Right lobe of liver (tissue), 6 donors: ENCODE results near the gene DNAJC12. TPM values are rescaled to one million over a fixed set of nuclear protein-coding genes. Genes with fewer than 3 reads are reported as not detected.

Source experiments
- ATAC-seq, 4 donors: fragments of 200-7000 bp; cut with Tn5 transposase; one replicate each; pipeline ENCODE4 v1.9.1; 2020; ENCODE audit warnings: mild to moderate bottlenecking in 4 of 4, moderate library complexity in 4 of 4
- DNase-seq, 3 donors: peaks; one replicate each; pipeline ENCODE4 v3.0.0-alpha.2; 2020
- H3K27ac ChIP-seq, 3 donors: fragments of 200-600 bp; one replicate each; pipeline ENCODE4 v1.8.0; 2022
- H3K27me3 ChIP-seq, 2 donors: fragments of 200-600 bp; one replicate each; pipeline ENCODE4 v1.8.0; 2022
- H3K36me3 ChIP-seq, 4 donors: fragments of 200-600 bp; sonication (generic) in 1 of 4; one replicate each; pipeline versions ENCODE4 v1.5.1 to v1.8.0; 2017 to 2022; ENCODE audit warnings: control low read depth in 1 of 4
- H3K4me1 ChIP-seq, 4 donors: fragments of 200-600 bp; sonication (generic) in 1 of 4; one replicate each; pipeline versions ENCODE4 v1.5.1 to v1.8.0; 2017 to 2022; ENCODE audit warnings: control low read depth in 1 of 4
- H3K4me3 ChIP-seq, 3 donors: fragments of 200-600 bp; one replicate each; pipeline ENCODE4 v1.8.0; 2022
- H3K9me3 ChIP-seq, 4 donors: fragments of 200-600 bp; sonication (generic) in 1 of 4; one replicate each; pipeline versions ENCODE4 v1.5.1 to v1.8.0; 2017 to 2022; ENCODE audit warnings: control low read depth in 1 of 4
- CTCF ChIP-seq, 4 donors: fragments of 200-600 bp in 3 of 4; fragments of 450-650 bp in 1 of 4; IDR thresholded peaks; one replicate each; pipeline versions ENCODE4 v1.5.1 to v1.8.0; 2016 to 2022; ENCODE audit warnings: antibody characterized with exemption in 4 of 4, mild to moderate bottlenecking in 2 of 4
- POLR2A ChIP-seq: fragments of 450-650 bp; IDR thresholded peaks from one replicate; pipeline ENCODE4 v1.6.1; 2017; ENCODE audit warnings: antibody characterized with exemption, mild to moderate bottlenecking
- WGBS: methylation state at CpG from one replicate; pipeline ENCODE4 v1.1.6; 2018; ENCODE audit warnings: low coverage, low lambda C conversion rate; ENCODE audit not compliant: insufficient coverage; ENCODE audit errors: missing lambda C conversion rate; 5-methylcytosine and 5-hydroxymethylcytosine counted together
- intact Hi-C, 2 donors: fragments of 100-400 bp; cut with DNase I; formaldehyde crosslinking; loops; one replicate each; pipeline versions ENCODE4 v1.11.2 to v1.14.1; 2022
- total RNA-seq, 6 experiments: library from RNA; depleted of rRNA in 2 of 6; stranded (reverse); fragments of >200 nt in 2 of 6; fragmentation: NEBNext Ultra II Directional in 3 of 6; extraction: Animal tissue kit (Norgen Biotek cat#: 25700) in 3 of 6; gene quantifications; one replicate each; pipeline versions ENCODE4 v1.1.0 to v1.2.4, GENCODE V29; 2016 to 2023
- donor health status: DM: no; HTN: yes; CAD: no.
- donor health status: DM: no; HTN: no; CAD: no.
- donor health status: DM: no; HTN: no; CAD: no.
- donor health status: DM: no; HTN: yes; CAD: no.
- donor health status: DM: no; HTN: yes; CAD: no.

DNAJC12 gene
- total RNA-seq, 6 experiments from 2014 or later = 11.8 to 25.6 (median 20.9) TPM

DNA sequence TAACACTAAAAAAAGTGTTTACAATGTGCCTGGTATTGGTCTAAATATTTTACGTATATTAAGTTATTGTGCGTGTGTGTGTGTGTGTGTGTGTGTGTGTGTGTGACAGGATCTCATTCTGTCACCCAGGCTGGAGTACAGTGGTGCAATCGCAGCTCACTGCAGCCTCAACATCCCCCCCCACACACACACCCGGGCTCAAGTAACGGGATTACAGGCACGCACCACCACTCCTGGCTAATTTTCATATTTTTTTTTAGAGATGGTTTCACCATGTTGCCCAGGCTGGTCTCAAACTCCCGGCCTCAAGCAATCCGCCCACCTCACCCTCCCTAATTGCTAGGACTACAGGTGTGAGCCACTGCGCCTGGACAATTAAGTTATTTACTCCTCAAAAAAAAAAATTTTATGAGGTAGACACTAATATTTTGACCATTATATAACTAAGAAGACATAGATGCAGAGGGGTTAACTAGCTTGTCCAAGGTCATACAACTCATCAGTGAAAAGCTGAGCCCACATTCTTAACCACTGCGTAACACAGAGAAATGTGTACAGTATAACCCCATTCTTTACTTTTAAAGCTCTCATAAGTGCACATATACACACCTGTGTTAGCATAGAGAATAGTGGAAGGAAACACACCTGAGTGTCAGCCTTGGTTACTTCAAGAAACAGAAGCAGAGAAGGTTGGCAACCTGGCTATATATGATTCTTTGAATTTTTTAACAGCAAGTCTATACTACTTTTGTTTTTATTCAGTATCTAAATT lies 35.0 kb downstream of the DNAJC12 start:
- WGBS = 62% methylated on average over 10 of the region's 10 CpGs
- Histone ChIP-seq H3K4me3 (peak overlapping the region in 1 of 3 donors; percentile 13), H3K4me1 (peaks cover 0 to 47% (median 21%) of the 10 kb centered on the region in 4 donors), H3K27ac (peak overlapping the region in 2 of 3 donors; percentile 68 to 75), H3K9me3 (no peaks in the 10 kb centered on the region), H3K27me3 (no peaks in the 10 kb centered on the region), H3K36me3 (no peaks in the 10 kb centered on the region)
- intact Hi-C loops = no loop called here
- DNase-seq (peak in 1 of 3 donors; percentile 54), ATAC-seq (peak; percentile 38 to 55 (median 41))
- TF ChIP-seq CTCF (IDR thresholded peaks at IDR 0.05) = no peak
- TF ChIP-seq POLR2A = no peak

DNA sequence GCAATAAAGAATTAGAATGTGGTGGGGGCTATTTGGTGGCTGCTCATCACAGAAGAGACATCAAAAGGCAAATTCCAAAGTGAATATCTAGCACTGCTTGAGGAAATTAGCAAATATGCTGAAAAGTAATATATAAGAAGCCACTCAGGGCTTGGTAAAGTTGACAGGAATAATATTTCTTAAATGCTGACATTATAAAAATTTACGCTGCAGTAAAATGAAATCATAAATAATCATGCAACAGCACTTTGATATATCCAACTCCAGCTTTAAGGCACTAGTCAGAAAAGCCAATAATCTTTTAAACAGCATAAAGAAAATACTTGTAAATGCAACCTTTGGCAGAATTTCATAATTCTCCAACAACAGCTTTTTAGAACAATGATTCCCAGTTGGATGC lies 36.9 kb downstream of the DNAJC12 start:
- intact Hi-C loops = no loop called here
- no peaks in the 10 kb centered on the region for H3K27me3 ChIP-seq
- no peak overlapping the region for H3K4me3 ChIP-seq
- peaks cover 0 to 42% (median 21%) of the 10 kb centered on the region in 4 donors for H3K4me1 ChIP-seq
- peak overlapping the region in 1 of 3 donors; percentile 73 for H3K27ac ChIP-seq
- 100% methylated on average over 1 of the region's 1 CpG for WGBS
- no peak for ATAC-seq
- TF ChIP-seq POLR2A = no peak
- TF ChIP-seq CTCF (IDR thresholded peaks at IDR 0.05) = no peak
- no peaks in the 10 kb centered on the region for H3K36me3 ChIP-seq
- DNase-seq = no peak
- H3K9me3 ChIP-seq = no peaks in the 10 kb centered on the region

GRCh38 chr10:67794909-67795460 lies 43.0 kb downstream of the DNAJC12 start:
- H3K4me1 ChIP-seq = peaks cover 0 to 4% (median 2%) of the 10 kb centered on the region in 4 donors
- TF ChIP-seq POLR2A (no peak), CTCF (IDR thresholded peaks at IDR 0.05) (no peak)
- no peak overlapping the region for H3K27ac ChIP-seq
- no peak for ATAC-seq
- H3K9me3 ChIP-seq = no peaks in the 10 kb centered on the region
- 44% methylated on average over 1 of the region's 3 CpGs for WGBS
- H3K27me3 ChIP-seq = no peaks in the 10 kb centered on the region
- no peaks in the 10 kb centered on the region for H3K36me3 ChIP-seq
- intact Hi-C loops = no loop called here
- H3K4me3 ChIP-seq = no peak overlapping the region
- DNase-seq = no peak

DNA sequence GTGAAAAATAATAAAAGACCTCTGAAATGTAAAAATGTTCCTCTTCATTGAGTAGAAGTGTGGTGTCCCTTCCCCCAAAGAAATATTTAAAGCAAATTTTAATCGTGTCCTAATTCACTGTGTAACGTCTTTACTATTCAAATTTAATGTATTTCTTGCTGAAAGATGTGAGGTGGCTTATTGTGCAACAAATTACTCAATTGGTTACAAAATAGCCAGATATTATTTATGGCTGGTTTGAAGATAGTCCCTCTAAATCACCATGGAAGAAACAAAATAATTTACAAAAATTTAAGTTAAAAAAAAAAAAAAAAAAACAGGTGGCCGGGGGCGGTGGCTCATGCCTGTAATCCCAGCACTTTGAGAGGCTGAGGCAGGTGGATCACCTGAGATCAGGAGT lies 43.7 kb downstream of the DNAJC12 start:
- 53% methylated on average over 2 of the region's 4 CpGs for WGBS
- no peak for ATAC-seq

More for the DNA sequence above, 43.7 kb downstream of the DNAJC12 start:
- no peak for DNase-seq
- no peaks in the 10 kb centered on the region for H3K36me3 ChIP-seq
- H3K4me3 ChIP-seq = no peak overlapping the region
- intact Hi-C loops = no loop called here
- no peaks in the 10 kb centered on the region for H3K9me3 ChIP-seq
- TF ChIP-seq CTCF (IDR thresholded peaks at IDR 0.05) (no peak), POLR2A (no peak)
- H3K27me3 ChIP-seq = no peaks in the 10 kb centered on the region
- no peaks in the 10 kb centered on the region for H3K4me1 ChIP-seq
- H3K27ac ChIP-seq = no peak overlapping the region
